NAMALWA (cell line): ENCODE measurements around the gene NKX2-2.
"Not testable (repeated sequence)": the region's sequence is repeated elsewhere in the genome, so short reads cannot be mapped to it uniquely, and the experiment has no call there.

Experiments used
- DNase-seq: peaks from one replicate; pipeline ENCODE4 v3.0.0-alpha.2; 2015; ENCODE audit warnings: low spot score

The NKX2-2 gene

DNA sequence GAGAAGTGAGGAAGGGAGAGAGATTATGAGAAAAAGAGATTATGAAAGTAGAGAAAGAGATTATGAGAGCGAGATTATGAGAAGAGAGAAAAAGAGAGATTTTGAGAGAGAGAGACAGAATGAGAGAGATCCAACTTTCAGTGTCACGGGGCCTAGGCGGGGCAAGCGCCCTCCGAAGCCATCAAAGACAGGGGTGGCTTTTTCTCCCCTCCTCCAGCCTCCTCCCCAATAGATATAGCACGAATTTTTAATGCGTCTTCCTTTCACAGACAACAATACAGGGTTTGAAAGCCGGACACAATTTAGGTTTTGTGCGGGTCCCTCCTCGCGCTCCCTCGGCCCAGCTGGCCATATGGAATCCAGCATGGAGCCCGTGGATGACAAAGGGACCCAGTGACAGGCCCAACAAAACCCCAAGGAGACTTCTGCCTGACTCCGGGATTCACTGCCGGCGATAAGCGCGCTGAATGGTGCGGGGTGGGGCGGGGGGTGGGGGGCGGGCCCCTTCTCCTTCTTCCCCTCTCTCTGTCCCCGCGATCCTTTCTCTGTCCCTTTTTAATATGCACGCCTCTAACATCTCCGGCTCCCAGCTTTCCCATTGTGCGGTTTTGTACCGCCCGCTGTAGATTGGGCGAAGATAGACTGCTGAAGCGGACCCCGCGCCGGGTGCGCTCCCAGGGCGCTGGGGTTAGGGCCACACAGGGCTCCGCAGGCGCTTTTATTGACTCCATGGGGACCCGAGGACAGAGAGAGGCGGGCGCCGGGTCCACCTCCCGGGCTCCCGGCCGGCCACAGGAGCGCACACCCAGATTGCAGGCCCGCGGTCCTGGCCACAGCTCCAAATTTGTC lies 5.4 kb downstream of the NKX2-2 start:
- no peak for DNase-seq

DNA sequence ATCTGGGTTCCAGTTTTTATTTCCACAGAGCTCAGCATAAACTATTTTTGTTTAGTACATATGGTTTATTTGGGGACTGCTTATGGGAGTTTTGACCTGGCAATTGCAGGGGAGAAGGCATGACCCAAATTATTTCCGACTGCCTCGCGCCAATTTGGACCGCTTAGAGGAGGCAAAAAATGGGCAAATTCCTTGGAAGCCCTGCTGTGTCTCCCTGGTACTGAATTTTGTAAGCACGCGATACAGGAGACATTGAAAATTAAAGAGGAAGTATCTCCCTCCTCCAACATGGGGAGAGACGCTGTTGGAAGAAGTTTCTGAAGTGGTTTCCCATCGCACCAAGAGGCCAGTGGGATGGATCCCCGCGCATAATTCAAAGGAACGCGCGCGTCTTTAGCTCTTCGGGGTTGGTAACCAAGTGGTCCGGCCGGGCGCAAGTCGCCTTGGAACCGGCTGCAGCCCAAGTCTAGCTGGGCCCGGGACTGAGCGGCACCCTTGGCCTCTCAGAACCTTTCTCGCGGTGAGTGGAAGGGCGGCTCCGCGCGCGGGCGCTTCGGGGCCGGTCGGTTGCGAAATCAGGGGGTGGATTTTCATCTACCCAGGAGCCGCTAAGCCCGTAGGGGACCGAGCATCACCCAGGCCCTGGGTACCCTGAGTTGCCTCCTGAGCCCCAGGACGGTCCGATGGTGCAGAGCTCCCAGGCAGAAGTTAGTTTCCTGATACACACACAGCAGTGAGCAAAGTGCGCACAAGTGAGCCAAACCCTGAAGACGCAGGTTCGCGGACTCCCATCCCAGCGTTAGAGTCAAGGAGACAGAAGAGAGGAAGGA lies 6.2 kb downstream of the NKX2-2 start:
- DNase-seq: no peak

DNA sequence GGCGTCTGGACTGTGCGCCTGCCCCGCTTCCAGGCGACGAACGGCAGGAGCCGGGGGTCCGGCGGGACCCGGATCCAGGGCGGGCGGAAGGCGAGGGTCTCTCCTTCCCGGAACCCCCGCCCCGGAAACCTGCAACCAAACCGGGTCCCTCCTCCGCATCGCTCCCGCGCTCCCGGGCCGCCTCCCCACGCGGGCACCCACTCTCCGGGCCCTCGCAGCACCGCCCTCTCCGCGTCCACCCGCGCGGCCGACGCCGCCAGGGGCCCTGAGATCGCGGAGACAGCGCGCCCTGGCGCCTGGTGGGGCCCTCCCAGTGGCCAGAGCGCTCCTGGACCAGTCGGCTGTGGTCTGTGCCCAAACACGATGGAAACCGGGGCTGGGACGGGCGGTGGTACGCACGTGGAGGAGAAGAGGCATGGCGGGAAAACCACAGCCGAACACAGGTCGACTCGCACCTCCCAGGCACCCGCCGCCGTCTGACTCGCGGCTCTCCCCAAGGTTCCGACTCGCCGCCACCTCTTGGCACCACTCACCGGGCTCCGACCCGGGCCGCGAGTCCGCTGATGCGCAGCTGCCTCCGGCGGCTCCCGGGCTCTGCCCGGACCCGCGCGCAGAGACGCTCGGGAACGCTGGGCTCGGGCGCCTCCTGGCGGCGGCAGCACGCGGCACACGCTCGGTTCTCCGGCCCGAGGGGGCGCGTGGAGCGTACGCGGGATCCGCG lies 7.9 kb downstream of the NKX2-2 start:
- DNase-seq: no peak

DNA sequence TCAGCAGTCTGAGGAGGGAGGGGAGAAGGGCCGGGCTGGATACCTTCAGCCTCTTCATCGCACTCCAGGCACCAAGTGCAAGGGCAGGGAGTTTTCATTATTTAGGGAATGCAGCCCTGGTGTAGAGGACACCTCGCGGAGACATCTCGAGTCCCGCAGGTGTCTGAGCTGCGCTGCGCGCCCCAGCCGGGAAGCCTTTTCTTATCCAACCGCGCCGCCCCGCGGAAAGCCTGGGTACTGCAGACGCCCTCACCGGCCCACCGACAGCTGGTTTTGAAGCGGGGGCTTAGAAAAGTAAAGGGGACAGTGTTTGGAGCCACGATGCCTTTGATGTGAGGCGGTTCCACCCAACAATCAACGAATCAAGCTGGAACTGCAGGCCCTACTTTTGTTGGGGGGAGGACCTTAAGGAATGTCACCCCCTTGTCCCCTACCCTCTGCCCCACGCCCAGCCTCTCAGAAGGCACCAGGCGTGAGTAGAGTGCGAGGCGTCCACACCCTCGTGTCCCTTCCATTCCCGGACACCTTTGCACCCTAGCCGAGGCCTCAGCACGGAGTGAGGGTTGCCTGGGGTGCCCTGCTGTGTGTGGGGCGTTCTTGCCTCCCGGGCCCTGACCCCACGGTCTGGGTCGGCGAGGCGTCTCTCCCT lies 8.6 kb downstream of the NKX2-2 start:
- DNase-seq: peak; percentile 60

DNA sequence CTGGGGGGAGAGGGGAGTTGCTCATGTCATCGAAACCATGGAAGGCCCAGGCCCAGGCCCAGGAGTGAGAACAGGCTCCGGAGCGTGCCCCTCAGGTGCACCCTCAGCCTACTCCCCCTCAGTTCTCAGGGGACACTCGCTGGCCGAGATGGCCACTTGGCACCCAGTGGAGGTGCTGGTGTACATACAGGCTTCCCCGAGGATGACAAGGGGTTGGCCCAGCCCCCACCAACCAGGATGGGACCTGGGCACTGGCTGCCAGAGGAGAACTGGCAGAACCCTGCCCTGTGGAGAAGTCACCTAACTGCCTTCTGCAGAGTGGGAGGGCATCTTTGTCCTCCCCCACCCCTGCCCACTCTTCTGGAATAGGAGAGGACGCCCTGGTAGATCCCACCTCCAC lies 9.5 kb downstream of the NKX2-2 start:
- DNase-seq: no peak

DNA sequence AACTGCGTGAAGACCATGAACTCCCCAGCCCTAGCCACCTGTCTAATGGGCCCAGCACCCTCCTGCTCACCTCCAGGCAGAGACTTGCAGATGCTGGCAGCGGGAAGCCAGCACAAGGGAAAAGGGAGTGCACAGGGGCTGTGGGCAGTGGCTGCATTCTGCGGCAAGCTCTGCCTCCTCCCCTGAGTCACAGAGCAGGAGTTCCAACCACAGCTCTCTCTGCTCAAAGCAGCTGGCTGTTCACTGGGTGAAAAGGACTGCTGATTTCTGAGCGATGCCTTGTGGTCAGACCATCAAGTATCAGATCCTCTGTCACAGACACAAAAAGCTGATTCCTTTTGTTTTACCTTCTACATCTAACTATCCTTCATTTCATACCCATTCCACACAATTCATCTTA lies 10.5 kb downstream of the NKX2-2 start:
- DNase-seq: no peak

DNA sequence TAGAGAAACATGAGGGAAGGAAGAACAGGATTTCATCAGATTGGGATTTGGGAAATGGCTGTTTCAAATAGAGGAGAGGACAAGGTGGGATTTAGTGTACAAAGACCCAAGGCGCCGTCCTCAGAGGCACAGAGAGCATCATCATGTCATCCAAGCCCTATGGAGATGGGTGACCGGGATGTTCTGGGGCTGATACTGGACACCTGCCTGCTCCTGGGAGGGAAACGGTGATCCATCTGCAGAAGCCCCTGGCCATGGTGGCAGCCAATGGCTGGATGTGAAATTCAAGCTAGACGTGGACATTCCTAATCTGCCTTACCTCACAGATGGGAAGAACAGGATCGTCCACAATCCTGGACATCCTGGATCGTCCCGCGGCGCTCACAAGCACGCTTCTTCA lies 12.7 kb downstream of the NKX2-2 start:
- no peak for DNase-seq

DNA sequence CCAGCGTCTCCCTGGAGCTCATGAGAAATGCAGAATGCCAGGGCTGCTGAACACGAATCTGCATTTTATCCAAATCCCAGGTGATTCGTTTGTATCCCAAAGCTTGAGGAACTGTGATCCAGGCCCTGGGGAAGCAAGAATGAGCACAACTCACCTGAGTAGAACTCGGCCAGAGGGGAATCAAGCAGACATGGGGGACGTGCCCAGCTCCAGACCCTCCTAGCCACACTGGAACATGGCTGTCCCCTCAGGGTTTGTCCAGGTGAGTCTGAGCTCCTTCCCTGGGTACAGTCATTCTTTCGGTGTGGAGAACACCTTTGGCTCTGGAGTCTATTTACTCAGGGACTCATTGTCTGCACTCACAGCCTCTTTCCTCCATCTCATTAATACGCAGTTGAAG lies 13.3 kb downstream of the NKX2-2 start:
- DNase-seq: no peak

DNA sequence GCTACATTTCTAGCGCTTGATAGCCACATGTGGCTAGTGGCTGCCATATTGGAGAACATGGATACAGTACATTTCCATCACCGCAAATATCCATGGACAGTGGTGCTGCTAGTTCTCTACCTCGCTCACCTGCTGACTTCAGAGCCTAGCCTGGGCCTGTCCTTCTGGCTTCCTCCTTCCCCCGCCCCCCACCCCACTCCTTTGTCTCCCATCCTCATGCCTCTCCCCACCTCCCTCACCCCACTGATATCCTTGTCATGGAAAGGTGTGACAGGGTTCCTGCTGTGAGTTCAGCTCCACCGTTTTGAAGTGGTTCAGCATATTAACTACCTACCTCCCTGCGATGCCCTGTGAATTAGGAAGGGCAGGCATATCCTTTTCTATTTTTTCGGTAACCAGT lies 14.2 kb downstream of the NKX2-2 start:
- no peak for DNase-seq

DNA sequence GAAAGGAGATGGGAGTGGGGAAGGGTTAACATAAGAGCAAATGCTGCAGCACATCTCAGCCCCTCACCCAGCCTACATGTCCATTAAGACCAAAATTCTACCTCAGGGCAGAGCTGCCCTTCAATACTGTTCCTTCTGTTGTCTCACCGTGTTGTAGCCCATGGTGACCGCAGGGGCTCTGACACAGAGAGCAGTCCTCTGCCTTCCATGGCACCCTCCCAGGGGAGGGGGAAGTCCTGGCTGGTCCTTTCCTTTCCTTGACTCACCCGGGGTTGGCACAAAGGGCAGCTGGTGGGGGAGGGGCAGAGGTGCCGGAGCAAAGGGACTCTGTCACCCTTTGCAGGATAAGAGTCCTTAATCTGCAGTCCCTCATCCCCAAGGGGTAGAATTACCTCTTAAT lies 15.2 kb downstream of the NKX2-2 start:
- no peak for DNase-seq

DNA sequence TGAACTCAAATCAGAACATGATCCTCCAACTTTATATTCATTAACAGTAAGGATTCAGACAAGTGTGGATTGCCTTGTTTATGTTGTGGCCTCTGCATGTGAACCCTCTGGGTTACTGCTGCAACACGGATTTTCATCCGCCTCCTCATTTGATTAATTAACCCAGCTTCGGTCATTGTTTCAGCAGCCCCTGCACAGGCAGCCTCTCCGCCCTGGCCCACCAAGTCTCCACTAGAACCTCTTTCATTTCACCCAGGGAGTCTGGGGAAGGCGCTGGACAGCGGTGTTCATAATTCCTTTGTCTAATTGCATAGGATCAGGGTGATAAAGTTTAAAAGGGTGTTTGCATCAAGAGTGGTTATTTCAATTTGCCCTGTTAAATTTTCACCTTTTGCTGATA lies 15.7 kb downstream of the NKX2-2 start:
- DNase-seq: no peak

DNA sequence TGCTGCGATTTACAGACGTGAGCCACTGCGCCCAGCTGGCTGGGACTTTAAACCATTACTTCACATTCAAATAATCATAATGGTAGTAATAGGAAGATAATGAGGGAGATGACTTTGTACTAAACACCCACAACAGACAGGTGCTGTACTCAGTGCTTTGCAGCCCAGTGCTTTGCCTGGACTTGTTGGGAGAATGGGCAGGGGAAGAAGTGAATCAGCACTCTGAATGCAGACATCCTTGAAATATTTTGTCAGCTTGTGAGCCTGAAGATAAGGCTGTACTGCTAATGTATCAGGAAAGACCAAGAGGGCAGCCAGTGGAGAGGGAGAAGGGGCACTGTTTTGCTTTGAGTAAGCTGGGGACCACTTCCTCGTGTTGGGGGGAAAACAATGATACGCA lies 17.4 kb downstream of the NKX2-2 start:
- no peak for DNase-seq

DNA sequence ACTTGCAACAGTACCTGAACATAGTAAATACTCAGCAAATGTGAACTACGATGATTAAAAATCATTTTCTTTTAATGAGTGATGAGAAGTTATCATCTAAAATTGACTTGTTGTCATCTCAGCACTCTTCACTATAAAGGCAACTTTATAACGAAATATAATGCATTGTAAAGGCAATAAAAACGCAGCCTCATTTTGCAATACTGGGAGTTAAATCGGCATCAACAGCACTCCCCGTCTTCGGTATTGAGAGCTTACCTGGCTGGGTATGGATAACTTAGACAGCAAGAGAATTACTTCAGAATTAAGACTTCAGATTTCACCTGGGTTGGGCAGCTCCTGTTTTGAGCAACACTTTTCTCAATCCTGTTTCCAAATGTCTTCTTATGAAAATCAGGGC lies 20.8 kb downstream of the NKX2-2 start:
- DNase-seq: no peak

DNA sequence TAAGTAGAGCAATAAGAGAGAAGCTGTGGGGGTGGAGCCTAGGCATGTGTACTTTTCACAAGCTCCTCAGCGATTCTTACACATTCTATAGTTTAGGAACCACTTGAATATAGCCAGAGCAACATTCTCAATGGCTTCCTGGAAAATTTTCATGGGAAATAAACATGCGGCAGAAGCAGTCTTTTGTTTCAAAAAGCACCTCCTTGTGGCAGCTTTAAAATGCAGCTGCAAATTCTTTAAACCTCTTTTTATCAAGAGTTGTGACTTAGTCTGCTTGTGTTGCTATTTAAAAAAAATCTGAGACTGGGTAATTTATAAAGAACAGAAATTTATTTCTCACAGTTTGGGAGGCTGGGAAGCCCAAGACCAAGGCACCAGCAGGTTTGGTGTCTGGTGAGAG lies 23.8 kb downstream of the NKX2-2 start:
- DNase-seq: no peak

DNA sequence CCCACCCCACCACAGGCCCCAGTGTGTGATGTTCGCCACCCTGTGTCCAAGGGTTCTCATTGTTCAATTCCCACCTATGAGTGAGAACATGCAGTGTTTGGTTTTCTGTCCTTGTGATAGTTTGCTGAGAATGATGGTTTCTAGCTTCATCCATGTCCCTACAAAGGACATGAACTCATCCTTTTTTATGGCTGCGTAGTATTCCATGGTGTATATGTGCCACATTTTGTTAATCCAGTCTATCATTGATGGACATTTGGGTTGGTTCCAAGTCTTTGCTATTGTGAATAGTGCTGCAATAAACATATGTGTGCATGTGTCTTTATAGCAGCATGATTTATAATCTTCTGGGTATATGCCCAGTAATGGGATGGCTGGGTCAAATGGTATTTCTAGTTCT lies 33.7 kb downstream of the NKX2-2 start:
- DNase-seq: not testable (repeated sequence)

DNA sequence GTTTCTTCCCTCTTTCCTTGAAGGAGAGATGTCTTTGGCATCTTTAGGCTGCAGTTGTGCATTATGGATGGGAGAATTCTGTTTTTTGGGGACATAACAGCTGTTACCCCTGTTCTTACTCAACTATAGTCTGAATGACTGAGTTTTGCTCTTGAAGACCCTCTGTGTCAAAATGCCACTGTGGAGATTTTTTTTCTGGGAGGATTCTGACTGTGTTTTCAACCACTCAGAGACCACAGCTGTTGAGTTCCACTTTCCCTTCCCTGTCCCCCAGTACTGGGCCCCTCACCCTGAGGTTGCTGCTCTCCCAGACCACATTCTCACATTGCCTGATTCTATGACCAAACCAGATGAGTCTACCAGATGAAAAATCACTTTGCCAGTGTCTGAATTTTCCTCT lies 48.1 kb downstream of the NKX2-2 start:
- no peak for DNase-seq

DNA sequence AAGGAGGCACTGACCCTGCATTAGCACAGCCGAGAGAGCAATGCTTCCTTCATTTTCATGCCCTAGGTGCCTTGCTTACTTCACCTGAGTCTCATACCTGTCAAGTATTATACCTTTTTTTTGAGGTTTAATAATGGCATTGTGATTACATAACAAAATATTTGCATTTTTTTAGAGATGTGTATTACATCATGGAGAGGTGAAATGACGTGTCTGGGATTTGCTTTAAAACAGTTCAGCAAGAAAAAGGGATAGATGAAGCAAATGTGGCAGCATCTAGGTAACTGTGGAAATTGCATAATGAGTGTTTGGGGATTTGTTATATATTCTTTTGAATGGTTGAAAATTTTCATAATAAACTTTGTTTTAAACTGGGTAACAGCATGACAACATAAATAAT lies 48.9 kb downstream of the NKX2-2 start:
- DNase-seq: no peak
